Pons (tissue), 1 donor: ENCODE measurements around the gene CCDC83.
"Not testable (repeated sequence)": the region's sequence is repeated elsewhere in the genome, so short reads cannot be mapped to it uniquely, and the experiment has no call there.

Source experiments
- DNase-seq: peaks from one replicate; pipeline ENCODE4 v3.0.0-alpha.2; 2016; ENCODE audit warnings: low spot score

Gene CCDC83

DNA sequence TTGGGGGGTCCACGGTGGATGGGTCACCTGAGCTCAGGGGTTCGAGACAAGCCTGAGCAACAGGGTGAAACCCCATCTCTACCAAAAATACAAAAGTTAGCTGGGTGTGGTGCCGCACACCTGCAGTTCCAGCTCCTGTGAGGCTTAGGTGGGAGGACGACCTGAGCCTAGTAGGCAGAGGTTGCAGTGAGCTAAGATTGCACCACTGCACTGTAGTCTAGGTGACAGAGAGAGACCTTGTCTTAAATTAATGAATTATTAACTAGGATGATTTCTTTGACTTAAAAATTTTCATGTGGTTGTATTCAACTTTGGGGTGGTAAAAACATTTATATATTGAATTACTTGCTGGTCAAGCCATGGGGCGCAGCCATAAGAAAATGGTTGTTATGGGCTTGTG is 33.9 kb downstream of the CCDC83 start:
- no peak for DNase-seq

DNA sequence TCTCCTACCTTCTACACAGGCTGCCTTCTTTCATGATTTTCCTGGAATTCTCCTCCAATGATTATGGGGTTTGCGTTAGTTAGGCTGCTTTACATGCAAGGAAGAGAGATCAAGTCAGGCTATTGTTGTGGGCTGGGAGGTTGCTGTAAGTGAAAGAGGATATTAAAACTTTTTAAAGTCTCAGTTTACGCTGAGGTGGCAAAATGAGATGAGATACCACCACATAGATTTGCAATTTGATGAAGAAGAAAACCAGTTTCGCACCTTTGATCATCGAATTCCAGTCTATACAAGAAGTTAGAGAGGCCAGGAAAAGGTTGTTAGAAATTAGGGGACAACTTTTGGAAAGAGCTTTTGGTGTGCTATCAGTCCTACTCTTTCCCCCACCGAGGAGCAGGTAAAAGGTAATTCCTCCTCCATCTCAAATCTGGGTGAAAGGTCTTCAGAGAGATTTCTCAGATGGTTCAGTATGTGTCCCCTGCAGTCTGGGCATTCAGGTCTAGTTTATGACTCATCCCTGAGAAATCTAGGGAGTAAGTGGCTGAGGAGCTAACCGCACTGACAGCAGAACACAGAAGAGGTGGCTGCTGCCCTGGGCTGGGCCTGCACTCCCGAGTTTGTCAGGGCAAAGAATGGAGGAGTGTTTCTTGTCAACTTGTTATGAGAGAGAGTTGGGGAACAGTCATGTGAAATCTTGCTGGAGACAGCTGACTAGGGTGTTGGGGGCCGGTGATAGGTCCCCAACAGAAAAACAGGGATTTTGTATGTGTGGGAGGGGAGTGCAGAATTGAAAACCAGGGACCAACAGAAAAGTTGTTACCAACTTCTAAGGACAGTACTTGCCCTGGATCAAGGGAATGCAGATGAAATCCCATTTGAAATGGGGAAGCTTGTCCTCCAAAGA is 34.7 kb downstream of the CCDC83 start:
- DNase-seq: no peak

DNA sequence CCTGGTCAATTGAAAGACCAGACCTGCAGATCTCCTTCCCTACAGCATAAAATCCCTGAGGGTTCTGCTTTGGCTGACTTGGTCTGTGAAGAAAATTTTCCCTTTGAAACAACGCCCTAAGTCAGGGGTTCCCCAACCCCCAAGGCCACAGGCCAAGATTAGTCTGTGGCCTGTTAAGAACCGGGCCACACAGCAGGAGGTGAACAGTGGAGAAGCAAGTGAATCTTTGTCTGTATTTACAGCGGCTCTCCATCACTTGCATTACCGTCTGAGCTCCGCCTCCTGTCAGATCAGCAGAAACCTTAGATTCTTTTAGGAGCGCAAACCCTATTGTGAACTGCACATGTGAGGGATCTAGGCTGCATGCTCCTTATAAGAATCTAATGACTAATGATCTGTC is 38.2 kb downstream of the CCDC83 start:
- DNase-seq: no peak

DNA sequence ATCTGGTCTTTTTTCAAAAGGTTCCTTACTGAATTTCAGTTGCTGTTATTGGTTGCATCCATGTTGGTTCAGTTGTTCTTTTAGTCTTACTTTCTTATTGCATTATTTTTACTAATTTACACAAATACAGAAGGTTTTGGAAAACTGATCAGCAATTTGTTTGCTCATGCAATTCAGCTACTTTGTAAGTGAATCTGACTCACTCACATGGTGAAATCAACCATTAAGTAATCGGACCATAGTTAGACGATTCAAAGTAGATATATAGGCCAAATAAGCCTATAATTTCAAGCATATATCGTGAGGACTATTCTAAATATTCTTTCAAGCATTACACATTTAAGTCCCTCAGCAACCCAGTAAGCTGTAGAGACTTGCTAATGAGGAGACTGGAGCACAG is 41.7 kb downstream of the CCDC83 start:
- DNase-seq: no peak

DNA sequence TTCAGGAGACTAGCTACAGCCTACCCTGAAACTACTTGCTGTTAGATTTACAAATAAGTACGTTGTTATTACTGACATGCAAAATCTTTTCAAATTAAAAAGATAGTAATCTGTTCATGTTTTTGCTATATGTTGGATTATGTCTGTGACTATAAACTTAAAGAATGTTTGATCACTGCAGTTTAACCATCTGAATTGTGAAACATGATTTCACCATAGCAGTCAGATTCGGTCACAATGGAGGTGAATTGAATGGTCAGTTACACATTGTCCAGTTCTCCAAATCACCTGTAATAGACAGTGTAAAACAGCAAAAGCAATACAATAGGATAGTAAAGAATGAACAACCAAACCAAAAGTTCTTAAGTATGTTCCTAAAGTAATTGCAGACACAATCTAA is 43.3 kb downstream of the CCDC83 start:
- DNase-seq: no peak

DNA sequence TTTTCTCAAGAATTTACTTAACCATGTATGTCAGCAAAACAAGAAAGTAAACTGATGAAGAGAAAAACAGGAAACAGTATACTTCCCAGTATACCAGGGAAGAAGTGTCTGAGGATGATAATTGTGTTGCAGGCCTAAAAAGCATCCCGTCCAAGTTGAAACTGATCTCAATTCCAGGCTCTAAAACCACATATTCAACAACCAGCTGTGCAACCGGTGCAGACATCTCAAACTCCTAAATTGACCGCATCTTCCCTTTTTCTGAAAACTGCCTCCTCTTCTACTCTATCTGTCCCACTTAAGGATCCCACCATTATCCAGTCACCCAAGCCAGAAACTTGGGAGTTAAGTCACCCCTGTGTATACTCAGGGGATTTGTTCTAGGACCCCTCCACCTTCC is 47.2 kb downstream of the CCDC83 start:
- DNase-seq: no peak

DNA sequence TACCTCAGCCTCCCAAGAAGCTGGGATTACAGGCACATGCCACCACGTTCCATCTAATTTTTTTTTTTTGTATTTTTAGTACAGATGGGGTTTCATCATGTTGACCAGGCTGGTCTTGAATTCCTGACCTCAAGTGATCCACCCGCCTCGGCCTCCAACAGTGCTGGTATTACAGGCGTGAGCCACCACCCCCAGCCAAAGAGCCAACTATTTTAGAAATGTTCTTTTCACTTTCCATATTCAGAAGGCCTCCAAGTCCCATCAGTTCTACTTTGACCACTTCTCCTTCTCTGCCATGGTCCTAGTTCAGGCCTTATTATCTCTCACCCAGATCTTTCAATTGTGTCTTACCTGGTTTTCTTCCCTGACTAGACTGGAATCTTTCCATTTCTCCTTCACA is 48.2 kb downstream of the CCDC83 start:
- DNase-seq: no peak

DNA sequence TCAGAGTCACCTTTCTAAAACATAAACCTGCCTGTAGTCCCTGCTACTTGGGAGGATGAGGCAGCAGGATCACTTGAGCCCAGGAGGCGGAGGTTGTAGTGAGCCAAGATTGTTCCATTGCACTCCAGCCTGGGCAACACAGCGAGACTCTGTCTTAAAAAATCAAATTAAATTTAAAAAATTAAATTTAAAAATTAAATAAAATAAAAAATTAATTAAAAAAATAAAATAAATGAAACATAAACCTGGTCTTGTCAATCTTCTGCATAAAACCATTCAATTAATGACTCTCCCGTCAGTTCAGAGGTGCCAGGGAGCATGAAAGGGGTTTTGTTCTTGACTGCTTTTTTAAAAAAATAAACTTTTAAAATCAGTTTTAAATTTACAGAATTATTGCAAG is 48.6 kb downstream of the CCDC83 start:
- no peak for DNase-seq

DNA sequence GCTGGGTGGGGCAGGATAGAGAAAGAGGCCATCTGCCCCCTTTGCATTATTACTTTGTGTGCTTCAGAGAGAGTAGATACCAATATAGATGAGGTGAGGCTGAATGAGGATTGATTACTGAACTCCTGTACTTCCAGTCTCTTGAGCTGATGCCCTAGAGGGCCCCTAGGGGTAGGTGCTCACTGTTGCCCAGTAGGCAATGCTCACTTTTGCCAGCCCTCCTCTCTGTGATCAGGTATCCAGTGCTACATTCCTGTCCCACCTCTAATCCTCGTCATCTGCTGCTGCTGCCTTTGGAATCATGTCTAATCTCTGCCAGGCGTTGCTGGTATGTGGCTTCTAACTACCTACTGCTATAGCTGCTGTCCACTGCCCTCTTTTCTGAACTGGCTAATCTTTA is 57.2 kb downstream of the CCDC83 start:
- no peak for DNase-seq

DNA sequence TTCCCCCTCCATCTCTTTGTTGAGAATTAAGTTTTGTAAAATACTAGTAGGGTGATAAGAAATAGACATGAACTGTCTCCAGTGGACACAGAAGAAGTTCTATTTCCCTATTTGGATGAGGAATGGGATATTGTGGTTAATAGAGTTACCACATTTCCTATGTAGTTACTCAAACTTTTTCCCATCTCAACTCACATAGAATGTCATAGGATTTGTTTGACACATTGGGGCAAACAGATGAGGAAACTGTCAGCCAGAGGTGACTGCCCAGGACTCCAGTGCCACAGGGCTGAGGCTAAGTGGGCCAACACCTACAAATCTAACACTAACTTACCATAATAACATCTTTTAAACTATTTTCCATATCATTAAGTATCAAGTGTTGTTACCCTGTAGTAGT is 58.3 kb downstream of the CCDC83 start:
- no peak for DNase-seq

DNA sequence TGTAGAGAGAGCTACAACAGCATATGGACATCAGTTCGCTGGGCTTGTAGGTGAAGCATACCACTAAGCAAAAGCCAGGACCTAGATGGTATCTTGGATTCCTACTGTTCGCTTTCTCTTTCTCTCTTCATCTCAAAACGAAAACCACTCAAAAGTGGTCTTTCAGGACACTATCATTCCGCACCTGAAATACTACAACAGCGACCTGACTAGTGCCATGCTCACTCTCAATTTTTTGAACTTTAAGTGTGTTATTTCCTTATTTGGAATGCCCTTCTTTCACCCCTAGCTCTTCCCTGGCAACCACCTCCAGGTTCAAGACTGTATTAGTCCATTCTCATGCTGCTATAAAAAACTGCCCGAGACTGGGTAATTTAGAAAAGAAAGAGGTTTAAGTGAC is 59.2 kb downstream of the CCDC83 start:
- no peak for DNase-seq

DNA sequence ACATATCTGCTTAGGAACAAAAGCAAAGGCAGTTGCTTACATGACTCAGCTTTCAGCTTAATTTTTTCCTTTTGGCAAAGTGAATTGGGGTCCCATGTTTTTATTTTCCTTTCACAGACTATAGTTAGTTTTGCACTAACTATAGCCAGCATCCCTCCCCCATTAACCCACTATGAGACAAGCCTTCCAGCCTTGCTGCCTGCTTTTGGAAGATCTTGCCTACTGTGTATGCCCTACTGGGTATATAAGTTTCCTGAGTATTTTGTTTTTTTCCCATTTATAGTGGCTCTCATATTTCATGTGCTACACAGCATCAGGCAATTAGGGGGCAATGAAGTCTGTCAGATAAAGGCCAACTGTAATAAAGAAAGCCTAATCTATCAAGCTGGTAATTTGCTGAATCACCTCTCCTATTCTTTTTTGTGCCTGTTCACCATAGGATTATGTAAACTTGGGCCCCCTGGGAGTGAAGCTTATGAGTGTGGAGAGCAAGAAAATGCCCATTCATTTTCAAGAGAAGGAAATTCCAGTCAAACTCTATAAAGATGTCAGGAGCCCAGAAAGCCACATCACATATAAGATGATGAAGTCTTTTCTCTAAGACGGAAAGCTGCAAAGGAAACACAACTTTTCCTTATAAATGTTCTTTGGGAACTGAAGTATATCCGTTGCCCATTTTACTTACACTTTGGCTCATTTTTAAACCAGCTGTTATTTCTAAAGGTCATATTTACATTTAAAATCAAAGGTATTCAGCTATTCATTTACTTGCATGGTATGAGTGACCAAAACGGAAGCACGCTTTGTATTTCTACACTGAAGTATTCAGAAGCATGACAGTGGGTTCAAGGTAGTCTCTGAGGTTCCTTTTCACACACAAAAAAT is 64.0 kb downstream of the CCDC83 start:
- no peak for DNase-seq

DNA sequence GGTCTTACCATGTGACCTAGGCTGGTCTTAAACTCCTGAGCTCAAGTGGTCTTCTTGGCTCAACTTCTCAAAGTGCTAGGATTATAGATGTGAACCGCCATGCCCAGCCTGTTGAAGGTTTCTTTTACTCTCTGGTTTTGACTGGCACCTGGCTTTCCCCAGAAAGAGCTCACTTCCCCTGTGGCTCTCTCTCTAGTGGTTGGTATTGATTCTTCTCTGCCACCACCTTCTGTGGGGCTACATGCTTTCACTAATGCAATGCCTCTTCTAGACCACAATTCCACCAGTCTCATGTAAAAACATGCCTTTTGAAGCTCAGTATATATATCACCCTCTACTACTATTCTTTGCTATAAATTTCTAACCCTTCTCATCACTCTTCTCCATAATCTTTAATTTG is 67.2 kb downstream of the CCDC83 start:
- no peak for DNase-seq

DNA sequence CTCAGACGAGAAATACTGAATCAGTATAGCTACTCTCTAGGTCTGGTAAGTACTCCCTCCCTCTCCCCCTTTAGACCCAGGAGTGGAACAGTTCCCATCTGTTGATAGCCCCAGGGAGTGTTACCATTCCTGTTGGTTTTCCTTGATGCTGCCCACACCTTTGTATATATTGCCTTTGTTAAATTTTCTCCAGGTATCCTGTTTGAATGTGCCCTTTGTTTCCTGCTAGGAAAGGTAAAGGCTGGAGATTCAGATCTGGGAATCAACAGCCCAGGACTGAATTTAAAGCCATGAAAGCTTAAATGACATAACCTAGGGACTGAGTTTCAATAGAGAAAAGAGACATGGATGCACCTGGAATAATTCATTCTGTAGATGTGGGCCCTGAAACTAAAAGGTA is 68.3 kb downstream of the CCDC83 start:
- no peak for DNase-seq

DNA sequence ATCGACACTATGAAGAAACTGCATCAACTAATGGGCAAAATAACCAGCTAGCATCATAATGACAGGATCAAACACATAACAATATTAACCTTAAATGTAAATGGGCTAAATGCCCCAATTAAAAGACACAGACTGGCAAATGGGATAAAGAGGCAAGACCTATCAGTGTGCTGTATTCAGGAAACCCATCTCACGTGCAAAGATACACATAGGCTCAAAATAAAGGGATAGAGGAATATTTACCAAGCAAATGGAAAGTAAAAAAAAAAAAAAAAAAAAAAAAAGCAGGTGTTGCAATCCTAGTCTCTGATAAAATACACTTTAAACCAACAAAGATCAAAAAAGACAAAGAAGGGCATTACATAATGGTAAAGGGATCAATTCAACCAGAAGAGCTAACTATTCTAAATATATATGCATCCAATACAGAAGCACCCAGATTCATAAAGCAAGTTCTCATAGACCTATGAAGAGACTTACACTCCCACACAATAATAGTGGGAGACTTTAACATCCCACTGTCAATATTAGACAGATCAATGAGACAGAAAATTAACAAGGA is 71.6 kb downstream of the CCDC83 start:
- DNase-seq: not testable (repeated sequence)

DNA sequence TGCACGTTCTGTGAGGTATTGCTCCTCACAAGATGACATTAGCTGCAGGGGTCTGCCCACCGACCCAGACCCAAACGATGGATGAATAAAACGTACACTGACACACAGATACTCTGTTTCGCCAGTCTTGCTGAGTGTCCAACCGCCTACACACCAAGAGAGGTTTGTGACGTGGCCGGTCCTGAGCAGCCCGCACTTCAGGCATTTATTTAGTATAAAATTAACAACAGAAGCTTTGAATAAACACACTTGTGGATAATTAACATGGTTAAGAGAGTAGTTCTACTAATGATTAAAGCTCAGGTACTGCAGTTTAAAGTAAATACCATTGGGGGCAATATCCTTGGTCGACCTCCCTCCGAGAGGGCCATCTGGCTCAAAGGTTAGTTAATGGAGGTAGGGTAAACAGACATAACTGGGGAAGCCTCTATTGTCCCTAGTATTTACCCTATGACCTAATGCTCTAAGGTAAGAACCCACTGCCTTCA is 75.7 kb downstream of the CCDC83 start:
- DNase-seq: no peak

DNA sequence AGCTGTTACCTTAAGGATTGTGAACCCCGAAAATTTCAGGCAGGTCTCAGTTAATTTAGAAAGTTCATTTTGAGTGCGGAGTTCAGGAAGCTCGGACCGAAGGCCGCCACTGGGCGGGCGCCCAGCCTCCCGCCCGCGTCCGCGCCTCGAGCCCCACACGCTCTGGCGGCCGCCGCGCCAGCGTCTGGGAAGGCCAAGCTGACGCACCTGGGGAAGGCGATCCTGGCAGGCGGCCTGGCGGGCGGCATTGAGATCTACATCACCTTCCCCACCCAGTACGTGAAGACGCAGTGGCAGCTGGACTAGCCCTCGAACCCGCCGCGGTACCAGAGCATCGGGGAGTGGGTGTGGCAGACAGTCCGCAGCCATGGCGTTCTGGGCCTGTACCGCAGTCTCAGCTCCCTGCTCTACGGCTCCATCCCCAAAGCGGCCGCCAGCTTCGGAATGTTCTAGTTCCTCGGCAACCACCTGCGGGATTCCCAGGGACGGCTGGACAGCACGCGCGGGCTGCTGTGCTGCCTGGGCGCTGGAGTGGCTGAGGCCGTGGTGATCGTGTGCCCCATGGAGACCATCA is 79.5 kb downstream of the CCDC83 start:
- no peak for DNase-seq

DNA sequence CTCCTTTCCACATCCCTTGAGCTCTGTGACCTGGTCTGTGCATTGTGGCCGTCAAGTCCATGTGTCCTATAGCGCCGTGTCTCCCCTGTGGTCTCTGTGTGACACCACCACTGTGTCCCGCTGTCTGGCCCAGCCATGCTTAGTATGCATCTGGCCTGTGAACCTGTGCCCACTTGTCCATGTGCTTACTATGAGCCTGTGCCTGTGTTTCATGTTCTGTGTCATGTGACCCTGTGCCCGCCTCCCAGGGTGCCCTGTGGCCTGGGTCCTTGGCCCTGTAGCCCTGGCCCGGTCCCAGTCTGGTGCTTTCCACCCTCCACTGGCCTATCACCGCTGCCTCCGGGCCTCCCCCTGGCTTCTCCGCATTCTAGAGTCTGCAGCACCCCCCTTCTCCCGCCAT is 80.6 kb downstream of the CCDC83 start:
- no peak for DNase-seq

DNA sequence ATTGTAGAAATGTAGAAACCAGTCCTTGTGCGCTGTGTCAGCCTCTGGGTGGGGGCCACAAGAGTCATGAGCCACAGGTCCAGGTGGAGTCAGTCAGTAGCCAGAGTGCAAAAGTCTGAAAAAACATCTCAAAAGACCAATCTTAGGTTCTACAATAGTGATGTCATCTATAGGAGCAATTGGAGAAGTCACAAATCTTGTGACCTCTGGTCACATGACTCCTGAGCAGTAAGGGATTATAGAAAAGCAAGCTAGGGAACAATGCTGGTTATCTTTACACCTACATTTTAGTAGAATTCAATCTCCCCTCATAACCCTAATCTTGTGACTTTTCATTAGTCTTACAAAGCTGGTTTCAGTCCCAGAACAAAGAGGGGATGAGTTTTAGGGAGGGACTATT is 82.7 kb downstream of the CCDC83 start:
- DNase-seq: no peak

DNA sequence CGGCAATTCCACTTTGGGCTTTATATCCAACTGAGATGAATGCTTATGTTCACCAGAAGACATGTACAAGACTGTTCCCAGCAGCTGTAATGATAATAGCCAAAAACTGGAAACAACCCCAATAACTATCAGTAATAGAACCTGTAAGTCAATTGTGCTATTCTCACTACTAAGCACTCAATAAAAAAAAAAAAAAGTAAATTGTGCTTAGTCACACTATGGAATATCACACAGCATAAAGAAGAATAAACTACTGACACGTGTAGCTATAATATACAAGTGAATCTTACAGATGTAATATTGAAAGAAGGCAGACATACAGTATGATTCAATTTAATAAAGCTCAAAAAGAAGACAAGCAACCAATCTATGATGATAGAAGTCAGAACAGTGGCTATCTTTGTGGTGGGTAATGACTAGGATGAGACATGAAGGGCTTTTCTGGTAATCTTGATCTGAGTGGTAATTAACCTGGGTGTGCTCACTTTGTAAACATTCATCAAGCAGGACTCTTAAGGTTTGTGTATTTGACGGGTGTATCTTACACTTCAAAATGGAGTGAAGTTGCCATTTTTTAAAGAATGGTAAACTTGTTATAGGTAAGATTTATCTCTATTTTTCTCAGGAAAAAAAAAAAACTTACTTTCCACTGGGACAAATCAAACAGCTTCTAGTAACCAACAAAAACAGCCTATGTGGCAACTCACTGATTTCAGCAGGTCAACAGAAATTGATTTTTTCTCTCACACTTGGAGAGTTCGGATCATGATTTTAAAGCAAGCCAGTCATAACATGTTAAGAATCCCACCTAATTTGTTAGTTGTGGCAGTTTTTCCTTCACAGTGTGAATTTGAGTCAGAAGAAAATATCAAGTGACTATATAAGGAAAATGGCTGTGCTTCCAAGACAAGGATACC is 84.2 kb downstream of the CCDC83 start:
- DNase-seq: no peak

DNA sequence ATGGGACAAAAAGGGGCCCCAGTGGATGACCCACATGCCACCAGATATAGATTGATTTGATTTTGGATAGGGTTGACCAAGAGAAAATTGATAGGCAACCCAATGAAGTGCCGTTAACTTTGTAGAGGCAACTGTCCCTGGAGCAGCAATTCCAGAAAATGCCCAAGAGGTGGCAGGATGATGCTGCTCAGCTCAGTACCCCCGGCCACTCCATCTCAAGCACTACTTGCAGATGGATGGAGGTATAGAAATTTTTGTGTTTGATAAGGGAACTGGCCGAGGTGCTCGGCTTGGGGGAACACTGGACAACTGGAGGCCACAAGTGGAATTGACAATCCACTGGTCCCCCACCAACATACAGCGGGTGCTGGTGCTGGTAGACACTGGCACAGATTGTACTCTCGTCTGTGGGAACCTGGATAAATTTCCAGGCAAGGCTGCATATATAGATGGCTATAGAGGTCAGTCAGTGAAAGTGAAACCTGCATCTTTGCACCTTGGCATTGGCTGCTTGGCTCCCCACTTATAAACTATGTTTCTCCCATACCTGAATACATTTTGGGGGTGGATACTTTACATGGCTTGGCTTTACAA is 86.3 kb downstream of the CCDC83 start:
- peak; percentile 73 for DNase-seq
